GM03348 (cell line): ENCODE data around the gene POU6F2.

Experiments used
- DNase-seq: peaks from one replicate; pipeline ENCODE4 v3.0.0; 2012; ENCODE audit warnings: low spot score

The POU6F2 gene

DNA sequence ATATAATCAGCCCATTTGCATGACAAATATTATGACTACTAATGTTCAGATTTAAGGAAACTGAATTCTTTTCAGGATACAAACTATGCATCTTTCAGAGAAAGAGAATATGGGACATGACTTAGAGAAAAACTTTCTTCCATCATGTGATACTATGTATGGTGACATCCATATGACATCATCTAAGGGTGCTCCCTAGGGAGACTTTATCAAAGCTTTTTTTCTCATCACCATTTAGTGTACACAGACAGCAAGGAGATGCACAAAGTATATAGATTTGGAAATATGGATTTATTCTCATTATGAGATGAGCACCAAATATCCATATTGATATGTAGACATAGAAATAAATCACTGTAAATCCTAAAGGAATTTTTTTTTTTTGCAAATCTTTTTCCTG, 424.3 kb downstream of the POU6F2 start:
- DNase-seq, result no peak

DNA sequence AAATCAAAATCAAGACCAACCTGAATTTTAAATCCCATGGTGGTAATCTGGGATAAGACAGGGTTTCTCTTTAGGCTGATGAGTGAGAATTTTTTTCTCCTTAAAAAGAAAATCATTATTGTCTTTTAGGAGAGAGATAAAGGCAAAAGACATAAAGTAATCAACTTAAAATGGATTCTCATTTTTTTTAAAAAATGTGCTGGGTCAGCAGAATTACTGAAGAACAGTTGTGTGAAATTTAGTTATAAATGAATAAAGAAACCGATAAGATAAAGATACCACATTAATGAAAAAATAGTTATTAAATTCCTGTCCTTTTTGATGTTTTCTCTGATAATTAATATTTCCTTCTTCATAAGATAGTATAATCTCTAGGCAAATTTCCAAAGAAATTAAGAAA, 427.2 kb downstream of the POU6F2 start:
- DNase-seq, result no peak

GRCh38 chr7:39405581-39405980, 427.9 kb downstream of the POU6F2 start:
- no peak for DNase-seq

GRCh38 chr7:39406467-39406866, 428.8 kb downstream of the POU6F2 start:
- DNase-seq, result no peak

DNA sequence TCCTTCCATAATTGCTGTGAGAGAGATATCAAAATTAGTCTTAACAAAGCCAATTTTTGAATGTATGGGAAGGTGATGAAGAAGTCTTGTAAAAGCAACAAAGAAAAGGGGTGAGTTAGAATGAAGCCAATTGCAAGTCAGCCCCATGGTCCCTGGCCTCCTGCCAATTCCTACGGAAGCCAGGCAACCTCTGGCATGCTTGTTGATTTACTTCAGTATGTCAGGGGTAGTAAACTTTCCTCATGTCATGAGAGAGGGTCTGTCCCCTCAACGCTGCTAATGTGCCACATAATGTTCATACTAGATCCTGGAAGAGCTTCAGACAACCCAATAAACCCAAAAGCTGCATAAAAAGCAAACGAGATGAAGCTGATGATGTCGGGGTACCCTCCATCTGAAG, 429.4 kb downstream of the POU6F2 start:
- DNase-seq, result no peak

GRCh38 chr7:39407723-39408122, 430.0 kb downstream of the POU6F2 start:
- DNase-seq, result no peak

DNA sequence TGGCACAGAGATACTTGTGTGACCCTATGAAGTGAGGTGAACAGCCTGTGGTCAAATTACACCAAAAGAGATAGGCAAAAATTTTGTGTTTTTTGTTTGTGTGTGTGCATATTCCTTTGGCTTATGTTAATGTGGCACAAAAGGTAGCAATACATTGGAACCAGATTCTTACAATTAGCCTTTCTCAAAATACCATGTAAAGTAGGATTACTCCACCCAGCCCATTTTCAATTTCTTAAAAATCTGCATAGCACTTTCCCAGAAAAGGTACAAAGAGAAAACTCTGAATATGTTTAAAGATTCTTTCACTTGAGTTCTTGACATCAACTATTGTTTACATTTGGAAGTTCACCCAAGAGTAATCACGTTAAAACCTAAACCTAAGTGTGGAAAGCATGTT, 431.2 kb downstream of the POU6F2 start:
- no peak for DNase-seq

GRCh38 chr7:39410582-39410981, 432.9 kb downstream of the POU6F2 start:
- no peak for DNase-seq

GRCh38 chr7:39413636-39414223, 436.0 kb downstream of the POU6F2 start:
- DNase-seq, result peak; percentile 9

DNA sequence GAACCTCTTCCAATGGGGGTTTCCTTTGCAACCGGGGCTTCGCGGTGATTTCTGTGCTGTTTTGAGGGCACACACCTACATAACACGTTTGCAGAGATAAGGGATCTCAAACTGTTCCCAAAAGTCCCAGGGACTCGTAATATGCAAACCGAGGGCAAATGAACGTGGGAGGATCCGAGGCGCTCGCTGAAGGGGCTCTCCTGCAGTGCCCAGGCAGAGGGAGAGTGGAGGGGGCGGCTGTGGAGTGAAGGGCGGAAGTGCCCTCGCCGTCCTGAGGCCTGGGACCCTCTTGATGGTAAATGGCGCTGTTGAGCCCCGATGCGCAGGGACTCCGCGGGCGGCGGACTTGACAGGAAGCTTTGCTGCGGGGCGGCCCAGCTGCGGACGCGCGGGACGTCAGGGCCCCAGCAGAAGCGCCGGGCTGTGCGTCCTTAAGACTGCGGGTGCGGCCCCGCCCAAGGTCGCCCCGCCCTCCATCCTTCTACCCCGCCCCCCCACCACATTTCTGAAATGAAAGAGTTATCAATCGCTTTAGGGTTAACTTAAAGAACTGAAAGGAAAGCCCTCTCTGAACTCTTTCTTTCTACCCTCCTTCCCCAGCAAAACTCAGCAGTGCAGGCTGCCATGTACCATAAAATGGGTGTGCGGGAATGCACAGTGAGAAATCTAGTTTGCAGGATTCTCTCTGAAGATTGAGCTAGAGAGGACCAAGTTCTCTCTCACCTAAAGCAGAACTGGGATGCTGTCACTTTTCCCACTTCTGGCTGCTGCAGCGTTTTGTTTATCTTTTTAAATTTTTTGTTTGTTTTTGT, 436.7 kb downstream of the POU6F2 start:
- DNase-seq, result peak; percentile 70

- no peak for DNase-seq
Observed at GRCh38 chr7:39415091-39415787, 437.5 kb downstream of the POU6F2 start.

DNA sequence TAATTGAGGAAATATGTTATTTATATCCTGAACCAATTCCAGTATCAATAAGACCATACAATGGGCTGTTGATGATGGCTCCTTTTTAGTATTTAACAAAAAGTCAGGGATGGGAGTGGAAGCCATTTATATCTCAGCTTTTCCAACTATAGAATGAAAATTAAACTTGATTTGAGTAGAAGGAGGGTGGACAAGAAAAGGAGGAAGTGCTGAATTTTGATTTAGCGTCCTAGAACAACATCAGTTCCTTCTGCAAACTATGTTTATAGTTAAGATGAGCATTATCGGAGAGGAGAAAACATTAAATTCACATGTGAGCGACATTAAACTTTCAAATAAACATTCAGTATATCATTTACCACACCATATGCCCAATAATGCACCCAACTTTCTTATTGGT, 439.2 kb downstream of the POU6F2 start:
- DNase-seq, result no peak

DNA sequence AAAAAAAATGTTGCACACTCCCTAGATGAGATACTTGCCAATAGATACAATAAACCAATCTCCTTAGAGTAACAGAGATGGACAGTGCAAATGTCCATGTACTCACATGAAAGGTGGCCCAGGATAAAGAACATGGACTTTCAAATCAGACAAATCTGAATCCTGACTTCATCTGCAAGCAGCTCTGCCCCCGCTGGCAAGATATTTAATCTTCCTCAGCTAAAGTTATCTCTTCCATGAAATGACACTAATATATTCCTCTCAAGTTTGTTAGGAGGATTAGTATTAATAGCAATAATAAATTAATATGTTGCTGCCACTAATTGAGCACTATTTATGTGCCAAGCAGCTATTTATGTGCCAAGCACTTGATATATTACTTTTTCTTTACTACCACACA, 439.9 kb downstream of the POU6F2 start:
- DNase-seq, result no peak

DNA sequence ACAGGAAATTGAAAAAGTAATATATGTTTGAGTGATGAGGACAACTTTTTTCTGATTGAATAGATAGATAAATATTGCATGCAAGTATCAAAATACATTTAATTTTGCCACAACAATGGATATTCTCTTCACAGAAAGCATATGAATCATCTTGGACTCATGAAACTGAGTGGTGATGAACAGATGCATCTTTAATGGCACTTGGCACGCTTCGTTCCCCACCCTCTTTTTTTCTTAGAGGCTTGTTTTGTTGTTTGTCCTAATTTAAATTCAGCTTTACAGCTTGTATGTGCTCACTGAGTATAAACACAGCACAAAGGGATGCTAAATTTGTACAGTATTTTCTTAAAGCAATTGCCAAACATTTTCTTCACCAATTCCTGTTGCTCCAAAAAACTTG, 443.5 kb downstream of the POU6F2 start:
- DNase-seq, result no peak

DNA sequence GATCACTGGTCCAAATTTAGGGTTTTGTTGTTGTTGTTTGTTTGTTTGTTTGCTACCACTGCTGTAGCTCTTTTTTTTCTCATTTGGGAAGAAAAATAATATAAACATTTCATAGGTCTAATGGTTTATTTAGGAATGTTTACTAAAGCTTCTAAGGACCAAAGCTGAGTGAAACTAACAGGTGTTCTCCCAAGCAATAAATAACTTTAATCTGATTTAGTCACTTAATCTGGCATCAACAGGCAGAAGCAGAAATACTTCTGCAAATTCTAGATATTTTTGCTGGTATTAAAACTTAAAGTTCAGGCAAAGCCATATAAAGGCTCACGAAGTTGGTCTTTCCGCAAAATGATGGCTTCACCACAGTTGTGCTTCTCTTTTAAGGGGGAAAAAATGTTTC, 444.0 kb downstream of the POU6F2 start:
- DNase-seq, result no peak

DNA sequence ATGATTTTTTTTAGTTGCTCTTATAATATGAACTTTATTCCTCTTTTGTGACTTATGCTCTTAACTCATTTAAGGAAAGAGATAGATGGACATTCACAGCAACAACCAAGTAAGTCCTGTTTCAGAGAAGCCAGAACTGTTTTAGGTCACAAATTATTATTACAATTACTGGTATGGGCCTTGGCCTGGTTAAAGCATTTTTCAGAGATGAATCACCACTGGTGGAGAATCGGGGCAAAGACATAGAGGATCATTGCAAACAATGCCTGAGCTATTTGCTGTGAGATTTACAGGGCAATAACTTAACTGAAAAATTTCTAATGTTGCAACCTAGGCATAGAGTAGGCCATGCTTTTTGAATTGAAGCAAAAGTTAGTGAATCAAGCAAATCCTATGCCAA, 450.5 kb downstream of the POU6F2 start:
- peak; percentile 74 for DNase-seq

- DNase-seq, result no peak
Observed at GRCh38 chr7:39429421-39429820, 451.7 kb downstream of the POU6F2 start.

GRCh38 chr7:39430441-39430840, 452.7 kb downstream of the POU6F2 start:
- DNase-seq, result no peak

DNA sequence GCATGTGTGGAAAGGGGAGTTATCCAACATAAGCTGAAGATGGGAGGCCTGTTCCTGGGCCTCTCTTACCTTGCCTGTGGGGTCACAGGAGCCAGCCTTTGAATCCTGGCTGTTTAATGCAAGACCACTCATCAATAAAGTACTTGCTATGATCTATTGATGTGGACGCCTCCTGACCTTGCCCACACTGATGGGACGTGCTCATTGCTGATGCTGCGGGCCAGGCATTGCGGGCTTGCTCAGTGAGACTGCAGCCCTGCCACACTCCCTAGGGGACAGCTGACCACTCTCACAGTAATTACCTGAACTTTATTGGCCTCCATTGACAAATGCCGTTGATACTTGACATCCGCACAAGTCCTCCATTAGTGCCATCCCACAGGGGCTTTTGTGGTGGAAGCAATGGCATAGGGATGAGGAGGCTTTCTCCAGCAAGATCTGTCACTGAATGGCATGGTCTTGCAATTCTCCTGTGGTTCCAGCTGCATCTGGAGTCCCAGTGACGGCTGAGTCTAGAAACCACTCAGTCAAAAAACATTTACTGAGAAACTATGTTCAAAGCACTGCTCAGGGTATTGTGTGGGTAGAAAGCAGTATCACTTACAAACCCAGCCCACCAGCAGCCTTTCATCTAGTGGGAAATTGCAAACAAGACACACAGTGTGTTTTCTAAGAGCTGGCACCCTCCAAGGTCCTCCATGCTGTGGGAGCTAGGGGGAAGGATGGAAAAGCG, 453.4 kb downstream of the POU6F2 start:
- DNase-seq, result no peak

GRCh38 chr7:39432368-39432767, 454.7 kb downstream of the POU6F2 start:
- no peak for DNase-seq

DNA sequence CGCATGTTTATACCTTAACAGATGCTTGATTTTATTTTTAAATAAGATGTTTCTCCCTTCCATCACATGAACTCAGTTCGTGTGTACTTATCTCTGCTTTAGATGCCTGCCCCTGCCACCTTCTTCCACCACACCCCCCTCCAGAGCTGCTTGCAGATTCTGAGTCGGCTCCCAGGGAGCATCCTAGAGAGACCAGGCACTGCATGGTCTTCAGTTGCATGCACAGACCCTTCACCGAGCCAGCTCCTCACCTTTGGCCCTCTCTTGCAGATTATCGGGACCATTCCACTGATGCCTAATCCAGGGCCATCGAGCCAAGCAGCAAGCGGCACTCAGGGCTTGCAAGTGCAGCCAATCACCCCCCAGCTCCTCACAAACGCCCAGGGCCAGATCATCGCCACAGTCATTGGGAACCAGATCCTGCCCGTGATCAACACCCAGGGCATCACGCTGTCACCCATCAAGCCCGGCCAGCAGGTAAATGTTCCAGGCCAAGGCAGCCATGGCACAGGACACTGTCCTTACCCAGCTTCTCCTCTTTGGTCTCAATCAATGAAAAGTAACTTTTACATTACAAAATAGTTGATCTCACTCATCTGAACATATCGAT, 455.2 kb downstream of the POU6F2 start:
- no peak for DNase-seq

DNA sequence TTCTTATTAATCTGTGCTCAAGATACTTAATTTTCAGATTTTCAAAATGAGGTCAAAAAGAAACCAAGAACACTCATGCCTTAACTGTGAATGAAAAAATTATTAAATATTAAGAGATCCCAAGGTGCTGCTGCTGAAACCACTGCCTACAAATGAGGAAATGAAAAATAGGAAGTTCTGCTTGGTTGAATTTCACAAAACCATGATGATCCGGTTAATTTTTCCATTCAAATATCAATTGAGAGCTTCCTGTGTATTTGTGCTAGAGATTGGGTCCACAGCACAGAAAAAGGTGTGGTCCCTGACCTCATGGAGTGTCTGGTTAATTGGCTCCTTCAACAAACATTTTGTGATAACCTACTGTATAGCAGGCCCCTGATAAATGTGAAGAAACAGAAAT, 455.8 kb downstream of the POU6F2 start:
- no peak for DNase-seq
